ENCODE results near the gene WWOX.

WWOX gene

GRCh38 chr16:78212674-78213073, 113.2 kb downstream of the WWOX start:
- H3K27me3 ChIP-seq (replicated peaks; ENCODE audit: insufficient read depth, low read length), result no peaks in the 10 kb centered on the region
- no peaks in the 10 kb centered on the region for H3K9me3 ChIP-seq (replicated peaks; ENCODE audit: insufficient read depth, low read length)
- H3K79me2 ChIP-seq (ENCODE audit: low read length), result no peaks in the 10 kb centered on the region
- H3F3A ChIP-seq (ENCODE audit: insufficient read depth, low read length), result no peaks in the 10 kb centered on the region
- DNase-seq, result no peak
- no peaks in the 10 kb centered on the region for H3K36me3 ChIP-seq (replicated peaks; ENCODE audit: insufficient read depth, low read length)
- H3K4me2 ChIP-seq (ENCODE audit: low read depth, low read length), result no peak overlapping the region
- H2AFZ ChIP-seq (ENCODE audit: low read length), result no peak overlapping the region
- H4K20me1 ChIP-seq (ENCODE audit: insufficient read depth, low read length), result no peaks in the 10 kb centered on the region
- no peaks in the 10 kb centered on the region for H3K9me2 ChIP-seq (replicated peaks; ENCODE audit: insufficient read depth, low read length)
- H3K4me3 ChIP-seq (ENCODE audit: low read length), result no peak overlapping the region
- no peak overlapping the region for H3K27ac ChIP-seq (ENCODE audit: low read length)
- H3K4me1 ChIP-seq (ENCODE audit: low read length), result no peaks in the 10 kb centered on the region
- TF ChIP-seq EZH2 (optimal IDR thresholded peaks at IDR 0.05; ENCODE audit: low read depth, low read length), result no peak
- TF ChIP-seq EZH2phosphoT487 (IDR thresholded peaks at IDR 0.05; ENCODE audit: low read length), result no peak
- TF ChIP-seq, protein P1, sequence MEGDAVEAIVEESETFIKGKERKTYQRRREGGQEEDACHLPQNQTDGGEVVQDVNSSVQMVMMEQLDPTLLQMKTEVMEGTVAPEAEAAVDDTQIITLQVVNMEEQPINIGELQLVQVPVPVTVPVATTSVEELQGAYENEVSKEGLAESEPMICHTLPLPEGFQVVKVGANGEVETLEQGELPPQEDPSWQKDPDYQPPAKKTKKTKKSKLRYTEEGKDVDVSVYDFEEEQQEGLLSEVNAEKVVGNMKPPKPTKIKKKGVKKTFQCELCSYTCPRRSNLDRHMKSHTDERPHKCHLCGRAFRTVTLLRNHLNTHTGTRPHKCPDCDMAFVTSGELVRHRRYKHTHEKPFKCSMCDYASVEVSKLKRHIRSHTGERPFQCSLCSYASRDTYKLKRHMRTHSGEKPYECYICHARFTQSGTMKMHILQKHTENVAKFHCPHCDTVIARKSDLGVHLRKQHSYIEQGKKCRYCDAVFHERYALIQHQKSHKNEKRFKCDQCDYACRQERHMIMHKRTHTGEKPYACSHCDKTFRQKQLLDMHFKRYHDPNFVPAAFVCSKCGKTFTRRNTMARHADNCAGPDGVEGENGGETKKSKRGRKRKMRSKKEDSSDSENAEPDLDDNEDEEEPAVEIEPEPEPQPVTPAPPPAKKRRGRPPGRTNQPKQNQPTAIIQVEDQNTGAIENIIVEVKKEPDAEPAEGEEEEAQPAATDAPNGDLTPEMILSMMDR (IDR thresholded peaks at IDR 0.05; ENCODE audit: low read length), result no peak
- H3K9ac ChIP-seq (ENCODE audit: low read length), result no peak overlapping the region

DNA sequence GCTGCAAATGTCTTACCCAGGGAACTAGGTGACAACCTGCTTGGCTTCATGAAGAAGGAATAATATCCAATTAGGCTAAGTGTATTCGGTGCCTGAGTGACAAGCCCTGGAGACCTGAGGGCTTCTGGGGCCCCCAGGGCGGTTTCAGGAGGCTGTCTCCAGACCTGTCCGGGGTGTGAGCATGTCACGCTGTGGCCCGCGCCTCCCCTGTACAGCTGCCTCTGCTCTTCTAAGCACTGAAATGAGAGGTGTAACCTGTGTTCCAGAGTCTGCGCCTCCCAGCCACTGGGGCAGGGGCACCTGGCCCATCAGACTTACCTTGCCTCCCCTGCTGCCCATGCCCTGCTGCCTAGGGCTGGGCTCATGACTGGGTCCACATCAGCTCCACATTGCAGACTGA, 114.3 kb downstream of the WWOX start:
- TF ChIP-seq, protein P1 (IDR thresholded peaks at IDR 0.05; ENCODE audit: low read length), result no peak
- TF ChIP-seq EZH2 (optimal IDR thresholded peaks at IDR 0.05; ENCODE audit: low read depth, low read length) (no peak), EZH2phosphoT487 (IDR thresholded peaks at IDR 0.05; ENCODE audit: low read length) (no peak)
- no peak overlapping the region for H3K4me3 ChIP-seq (ENCODE audit: low read length)
- H3K9me3 ChIP-seq (replicated peaks; ENCODE audit: insufficient read depth, low read length), result no peaks in the 10 kb centered on the region
- DNase-seq, result no peak
- H4K20me1 ChIP-seq (ENCODE audit: insufficient read depth, low read length), result no peaks in the 10 kb centered on the region
- H3K27ac ChIP-seq (ENCODE audit: low read length), result no peak overlapping the region
- no peaks in the 10 kb centered on the region for H3F3A ChIP-seq (ENCODE audit: insufficient read depth, low read length)
- no peaks in the 10 kb centered on the region for H3K9me2 ChIP-seq (replicated peaks; ENCODE audit: insufficient read depth, low read length)
- no peaks in the 10 kb centered on the region for H3K27me3 ChIP-seq (replicated peaks; ENCODE audit: insufficient read depth, low read length)
- H3K4me1 ChIP-seq (ENCODE audit: low read length), result no peaks in the 10 kb centered on the region
- no peak overlapping the region for H2AFZ ChIP-seq (ENCODE audit: low read length)
- no peaks in the 10 kb centered on the region for H3K36me3 ChIP-seq (replicated peaks; ENCODE audit: insufficient read depth, low read length)
- no peak overlapping the region for H3K4me2 ChIP-seq (ENCODE audit: low read depth, low read length)
- H3K79me2 ChIP-seq (ENCODE audit: low read length), result no peaks in the 10 kb centered on the region
- no peak overlapping the region for H3K9ac ChIP-seq (ENCODE audit: low read length)

DNA sequence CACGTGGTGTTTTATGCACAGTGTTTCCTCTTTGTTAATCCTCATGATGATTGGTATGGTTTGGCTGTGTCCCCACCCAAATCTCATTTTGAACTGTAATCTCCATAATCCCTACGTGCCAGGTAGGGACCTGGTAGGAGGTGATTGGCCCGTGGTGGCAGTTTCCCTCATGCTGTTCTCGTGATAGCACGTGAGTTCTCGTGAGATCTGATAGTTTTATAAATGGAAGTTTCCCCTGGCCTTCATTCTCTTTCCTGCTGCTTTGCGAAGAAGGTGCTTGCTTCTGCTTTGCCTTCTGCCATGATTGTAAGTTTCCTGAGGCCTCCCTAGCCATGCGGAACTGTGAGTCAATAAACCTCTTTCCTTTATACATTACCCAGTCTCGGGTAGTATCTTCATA, 115.8 kb downstream of the WWOX start:
- Histone ChIP-seq H3K9ac (ENCODE audit: low read length) (no peak overlapping the region), H3K9me2 (replicated peaks; ENCODE audit: insufficient read depth, low read length) (no peaks in the 10 kb centered on the region), H3K9me3 (replicated peaks; ENCODE audit: insufficient read depth, low read length) (no peaks in the 10 kb centered on the region), H3K4me1 (ENCODE audit: low read length) (no peaks in the 10 kb centered on the region), H3K4me2 (ENCODE audit: low read depth, low read length) (no peak overlapping the region), H3K79me2 (ENCODE audit: low read length) (no peaks in the 10 kb centered on the region), H4K20me1 (ENCODE audit: insufficient read depth, low read length) (no peaks in the 10 kb centered on the region), H3F3A (ENCODE audit: insufficient read depth, low read length) (no peaks in the 10 kb centered on the region), H3K36me3 (replicated peaks; ENCODE audit: insufficient read depth, low read length) (no peaks in the 10 kb centered on the region), H2AFZ (ENCODE audit: low read length) (no peak overlapping the region), H3K4me3 (ENCODE audit: low read length) (no peak overlapping the region), H3K27ac (ENCODE audit: low read length) (no peak overlapping the region), H3K27me3 (replicated peaks; ENCODE audit: insufficient read depth, low read length) (no peaks in the 10 kb centered on the region)
- DNase-seq, result no peak
- TF ChIP-seq, protein P1 (IDR thresholded peaks at IDR 0.05; ENCODE audit: low read length), result no peak
- no peak for TF ChIP-seq EZH2phosphoT487 (IDR thresholded peaks at IDR 0.05; ENCODE audit: low read length)
- TF ChIP-seq EZH2 (optimal IDR thresholded peaks at IDR 0.05; ENCODE audit: low read depth, low read length), result no peak

Data from MM.1S (cell line).